ENCODE data around the gene CACNA1C.

The CACNA1C gene

DNA sequence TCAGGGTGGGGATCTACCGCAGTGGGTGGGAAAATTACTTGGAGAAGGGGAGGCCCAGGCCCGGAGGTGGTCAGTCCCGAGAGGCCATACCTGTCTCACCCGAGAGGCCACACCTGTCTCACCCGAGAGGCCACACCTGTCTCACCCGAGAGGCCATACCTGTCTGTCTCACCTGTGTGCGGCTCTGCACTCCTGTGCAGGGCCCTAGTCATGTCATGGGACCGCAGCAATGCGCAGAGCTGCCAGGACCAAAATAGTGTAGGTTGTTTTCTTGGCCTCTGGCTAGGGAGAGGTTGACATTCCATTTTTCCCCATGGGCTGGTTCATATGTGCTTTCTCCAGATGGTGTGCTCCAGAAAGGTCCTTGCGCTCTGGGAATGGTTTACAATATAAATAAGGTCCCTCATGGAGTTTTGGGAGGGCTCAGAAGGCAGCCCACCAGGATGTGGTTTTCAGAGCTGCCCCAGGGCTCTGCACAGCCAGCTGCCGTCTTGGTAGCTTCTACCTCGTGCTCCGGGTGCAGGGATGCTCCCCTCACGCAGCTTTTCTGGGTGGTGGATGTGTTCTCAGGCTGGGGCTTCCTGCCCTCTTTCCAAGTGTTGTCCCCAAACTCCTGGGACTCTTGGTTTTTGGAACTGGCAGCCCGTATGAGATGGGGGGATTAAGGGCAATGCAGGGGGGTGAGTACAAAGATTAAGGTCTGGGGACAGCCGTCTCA is 58.2 kb downstream of the CACNA1C start:
- H3K9me3 ChIP-seq (replicated peaks in 1 of 11): peaks cover 0 to 5% (median 3%) of the 10 kb centered on the region in 11 experiments; a peak in 7 of 22 replicates
- peaks cover 0 to 5% (median 0%) of the 10 kb centered on the region in 10 experiments; a peak in 2 of 20 replicates for H3K4me1 ChIP-seq
- no peak overlapping the region for H3K9ac ChIP-seq
- H3K36me3 ChIP-seq: no peaks in the 10 kb centered on the region
- no peaks in the 10 kb centered on the region; a peak in 2 of 22 replicates for H4K20me1 ChIP-seq
- TF ChIP-seq Cebpa-rat (IDR thresholded peaks at IDR 0.05): no peak
- no peak overlapping the region for H3K4me3 ChIP-seq
- no peak overlapping the region; a peak in 1 of 22 replicates for H3K4me2 ChIP-seq
- no peak overlapping the region for H3K27ac ChIP-seq
- no peaks in the 10 kb centered on the region for H3K27me3 ChIP-seq

DNA sequence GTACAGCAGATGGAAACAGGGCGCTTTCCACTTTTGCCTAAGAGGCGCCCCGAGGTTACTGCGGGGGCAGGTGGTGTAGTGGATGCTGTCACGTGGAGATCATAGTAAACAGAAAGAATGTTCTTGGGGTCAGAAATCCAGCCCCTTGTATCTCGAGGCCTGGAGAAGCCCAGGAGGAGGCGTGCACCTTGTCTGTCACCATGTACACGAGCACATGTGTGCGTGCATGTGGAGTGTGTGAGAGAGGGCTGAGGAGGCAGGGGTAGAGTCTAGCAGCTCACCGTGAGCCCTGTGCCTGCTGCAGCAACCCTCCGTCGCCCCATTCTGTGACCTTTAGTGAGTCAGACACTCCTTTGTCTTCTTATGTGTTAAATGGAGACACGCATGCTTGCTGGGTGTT is 59.0 kb downstream of the CACNA1C start:
- H3K36me3 ChIP-seq: no peaks in the 10 kb centered on the region
- H4K20me1 ChIP-seq: no peaks in the 10 kb centered on the region; a peak in 2 of 22 replicates
- H3K9ac ChIP-seq: no peak overlapping the region
- no peak overlapping the region for H3K27ac ChIP-seq
- peaks cover 0 to 5% (median 0%) of the 10 kb centered on the region in 10 experiments; a peak in 2 of 20 replicates for H3K4me1 ChIP-seq
- H3K4me3 ChIP-seq: no peak overlapping the region
- no peak overlapping the region for H3K4me2 ChIP-seq
- H3K27me3 ChIP-seq: no peaks in the 10 kb centered on the region
- H3K9me3 ChIP-seq (replicated peaks in 1 of 11): no peaks in the 10 kb centered on the region
- TF ChIP-seq Cebpa-rat (IDR thresholded peaks at IDR 0.05): no peak

DNA sequence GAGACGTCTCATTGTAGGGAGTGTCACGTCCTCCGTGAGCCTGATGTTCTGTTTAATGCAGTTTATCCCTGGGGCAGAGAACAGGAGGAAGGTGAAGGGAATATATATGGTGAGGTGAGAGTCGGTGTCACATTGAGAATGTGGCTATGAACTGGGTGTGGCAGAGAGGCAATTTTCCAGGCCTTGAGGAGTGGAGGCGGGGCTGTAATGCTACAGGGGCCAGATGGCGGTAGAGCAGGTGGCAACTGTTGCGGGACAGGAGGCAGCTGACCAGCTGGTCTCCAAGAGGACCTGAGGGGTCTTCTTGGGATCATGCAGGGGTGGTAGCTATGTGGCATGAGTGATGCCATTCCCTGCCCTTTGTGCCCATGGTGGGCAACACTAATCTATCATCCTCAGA is 59.6 kb downstream of the CACNA1C start:
- H3K9me3 ChIP-seq (replicated peaks in 1 of 11): no peaks in the 10 kb centered on the region
- no peaks in the 10 kb centered on the region for H3K27me3 ChIP-seq
- H3K4me1 ChIP-seq: peaks cover 0 to 5% (median 0%) of the 10 kb centered on the region in 10 experiments; a peak in 2 of 20 replicates
- no peaks in the 10 kb centered on the region for H3K36me3 ChIP-seq
- no peak overlapping the region for H3K27ac ChIP-seq
- no peak overlapping the region for H3K4me2 ChIP-seq
- no peaks in the 10 kb centered on the region; a peak in 2 of 22 replicates for H4K20me1 ChIP-seq
- TF ChIP-seq Cebpa-rat (IDR thresholded peaks at IDR 0.05): no peak
- no peak overlapping the region for H3K9ac ChIP-seq
- H3K4me3 ChIP-seq: no peak overlapping the region

DNA sequence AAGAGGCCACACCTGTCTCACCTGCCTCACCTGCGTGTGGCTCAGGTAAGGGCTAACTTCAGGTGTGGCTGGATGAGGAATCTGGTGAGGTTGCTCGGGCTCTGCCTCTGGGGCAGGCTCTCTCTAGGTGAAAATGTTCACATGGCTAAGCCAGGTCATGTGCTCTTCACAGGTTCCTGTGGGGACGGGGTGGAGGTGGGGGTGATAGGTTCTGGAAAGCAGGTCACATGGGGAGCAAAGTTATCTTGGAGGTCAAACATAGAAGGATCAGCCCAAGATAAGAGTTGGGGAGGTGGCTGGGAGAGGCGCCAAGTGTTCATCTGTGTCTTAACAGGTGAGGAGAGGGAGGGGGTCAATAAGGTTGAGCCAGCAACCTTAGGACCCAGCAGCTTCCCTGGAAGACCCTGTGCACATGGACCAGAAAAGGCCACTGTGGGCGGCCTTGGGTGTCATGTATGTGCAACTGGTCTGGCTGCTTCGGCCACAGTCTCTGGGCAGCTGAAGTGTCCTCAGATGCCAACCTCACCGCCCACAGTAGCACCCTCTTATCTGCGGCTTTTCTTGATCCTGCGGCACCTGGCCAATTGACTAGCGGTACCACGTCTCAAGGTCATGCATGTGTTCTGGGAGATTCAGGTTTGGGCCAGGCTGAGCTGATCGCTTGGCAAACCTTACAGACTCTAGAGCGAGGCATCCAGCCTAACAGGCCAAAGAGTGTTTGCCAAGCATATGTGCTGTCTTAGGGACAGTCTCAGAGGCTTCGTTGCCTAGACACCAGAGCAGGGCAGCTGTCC is 60.5 kb downstream of the CACNA1C start:
- Histone ChIP-seq H3K9me3 (replicated peaks in 1 of 11) (no peaks in the 10 kb centered on the region), H4K20me1 (no peaks in the 10 kb centered on the region; a peak in 2 of 22 replicates), H3K27me3 (no peaks in the 10 kb centered on the region), H3K27ac (no peak overlapping the region), H3K4me1 (peaks cover 0 to 5% (median 0%) of the 10 kb centered on the region in 10 experiments; a peak in 2 of 20 replicates), H3K36me3 (no peaks in the 10 kb centered on the region), H3K4me2 (no peak overlapping the region), H3K4me3 (no peak overlapping the region), H3K9ac (no peak overlapping the region)
- TF ChIP-seq Cebpa-rat (IDR thresholded peaks at IDR 0.05): no peak

DNA sequence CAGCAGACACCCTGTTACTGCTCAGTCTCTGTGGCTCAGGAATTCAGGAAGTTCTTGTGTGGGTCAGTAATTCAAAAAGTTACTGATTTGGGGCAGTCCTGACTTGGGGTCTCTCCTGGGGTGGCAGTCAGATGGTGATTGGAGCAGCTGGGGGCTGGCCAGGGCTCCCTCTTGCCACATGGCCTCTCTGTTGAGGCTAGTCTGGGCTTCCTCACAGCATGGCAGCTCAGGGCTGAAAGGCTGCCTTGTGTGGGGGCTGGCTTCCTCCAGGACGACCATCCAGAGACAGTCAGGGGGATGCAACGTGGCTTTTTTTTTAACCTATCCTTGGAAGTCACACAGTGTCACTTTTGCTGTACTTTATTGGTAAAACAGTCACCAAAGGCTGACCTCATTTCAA is 61.3 kb downstream of the CACNA1C start:
- no peak for TF ChIP-seq Cebpa-rat (IDR thresholded peaks at IDR 0.05)
- no peaks in the 10 kb centered on the region for H3K36me3 ChIP-seq
- H3K4me2 ChIP-seq: no peak overlapping the region
- no peaks in the 10 kb centered on the region for H3K27me3 ChIP-seq
- no peaks in the 10 kb centered on the region; a peak in 2 of 22 replicates for H4K20me1 ChIP-seq
- no peak overlapping the region for H3K9ac ChIP-seq
- H3K9me3 ChIP-seq (replicated peaks in 1 of 11): no peaks in the 10 kb centered on the region
- peaks cover 0 to 5% (median 0%) of the 10 kb centered on the region in 10 experiments; a peak in 2 of 20 replicates for H3K4me1 ChIP-seq
- H3K4me3 ChIP-seq: no peak overlapping the region
- no peak overlapping the region for H3K27ac ChIP-seq

DNA sequence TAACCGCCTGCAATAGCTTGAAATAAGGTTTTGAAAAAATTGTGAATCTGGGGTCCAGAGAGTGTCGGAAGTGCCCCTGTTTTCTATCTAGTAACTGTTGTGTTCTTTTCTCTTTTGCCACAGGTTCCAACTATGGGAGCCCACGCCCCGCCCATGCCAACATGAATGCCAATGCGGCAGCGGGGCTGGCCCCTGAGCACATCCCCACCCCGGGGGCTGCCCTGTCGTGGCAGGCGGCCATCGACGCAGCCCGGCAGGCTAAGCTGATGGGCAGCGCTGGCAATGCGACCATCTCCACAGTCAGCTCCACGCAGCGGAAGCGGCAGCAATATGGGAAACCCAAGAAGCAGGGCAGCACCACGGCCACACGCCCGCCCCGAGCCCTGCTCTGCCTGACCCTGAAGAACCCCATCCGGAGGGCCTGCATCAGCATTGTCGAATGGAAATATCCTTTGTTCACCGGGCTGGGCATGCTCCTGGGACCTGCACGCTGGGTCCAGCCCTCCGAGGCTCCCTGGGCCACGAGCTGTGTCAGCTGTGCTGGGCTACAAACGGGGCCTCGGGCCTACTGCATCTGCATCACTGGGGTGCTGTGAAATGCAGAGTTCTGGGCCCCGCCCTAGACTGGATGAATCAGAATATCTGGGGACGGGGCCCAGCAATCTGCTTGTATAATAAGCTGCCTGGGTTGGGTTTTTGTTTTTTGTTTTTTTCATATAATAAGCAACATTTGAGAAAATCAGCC is 62.5 kb downstream of the CACNA1C start:
- no peaks in the 10 kb centered on the region for H3K27me3 ChIP-seq
- no peak for TF ChIP-seq Cebpa-rat (IDR thresholded peaks at IDR 0.05)
- no peak overlapping the region for H3K9ac ChIP-seq
- no peaks in the 10 kb centered on the region; a peak in 1 of 22 replicates for H4K20me1 ChIP-seq
- H3K9me3 ChIP-seq (replicated peaks in 1 of 11): no peaks in the 10 kb centered on the region
- no peak overlapping the region for H3K4me3 ChIP-seq
- no peak overlapping the region for H3K4me2 ChIP-seq
- peaks cover 0 to 5% (median 0%) of the 10 kb centered on the region in 10 experiments; a peak in 2 of 20 replicates for H3K4me1 ChIP-seq
- H3K36me3 ChIP-seq: no peaks in the 10 kb centered on the region
- no peak overlapping the region for H3K27ac ChIP-seq

DNA sequence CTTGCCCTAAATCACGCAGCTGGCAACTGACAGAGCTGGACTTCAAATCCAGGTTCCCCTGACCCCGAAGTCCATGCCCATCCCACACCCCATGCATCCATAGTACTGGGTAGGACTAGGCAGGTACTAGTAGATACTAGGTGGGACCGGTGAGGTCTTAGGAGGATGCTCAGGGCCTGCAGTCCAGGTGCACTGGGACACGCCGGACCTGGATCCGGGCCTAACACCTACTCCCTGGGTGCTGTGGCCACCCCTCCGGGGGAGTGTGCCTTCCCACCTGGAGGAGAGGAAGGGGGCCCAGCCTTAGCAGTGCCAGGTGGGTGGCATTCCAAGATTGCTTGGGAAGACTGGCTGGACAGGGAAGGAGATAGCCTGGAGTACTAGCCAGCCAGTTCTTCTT is 64.8 kb downstream of the CACNA1C start:
- no peaks in the 10 kb centered on the region for H3K27me3 ChIP-seq

DNA sequence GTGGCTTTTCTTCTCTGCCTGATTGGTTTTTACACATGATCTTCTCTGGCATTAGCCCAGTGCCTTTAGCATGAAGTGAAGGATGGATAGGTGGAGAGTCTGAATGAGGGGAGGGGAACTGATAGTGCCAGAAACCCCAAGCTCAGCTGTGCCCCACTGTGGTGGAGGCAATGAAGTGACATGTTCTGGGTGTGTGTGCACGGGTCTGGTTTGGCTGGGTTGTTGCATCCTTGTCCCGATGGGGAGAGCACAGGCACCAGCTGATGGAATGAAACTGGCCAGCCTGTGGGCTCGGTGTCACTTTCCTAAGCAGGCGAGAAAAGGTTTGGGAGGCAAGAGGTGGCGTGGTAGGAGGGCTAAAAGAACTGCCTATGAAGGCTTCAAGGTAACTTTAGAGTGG is 65.3 kb downstream of the CACNA1C start:
- Histone ChIP-seq H4K20me1 (no peaks in the 10 kb centered on the region), H3K27me3 (no peaks in the 10 kb centered on the region), H3K36me3 (no peaks in the 10 kb centered on the region), H3K27ac (no peak overlapping the region), H3K9ac (no peak overlapping the region), H3K4me3 (no peak overlapping the region), H3K4me2 (no peak overlapping the region), H3K9me3 (replicated peaks in 1 of 11) (no peaks in the 10 kb centered on the region), H3K4me1 (no peaks in the 10 kb centered on the region)
- no peak for TF ChIP-seq Cebpa-rat (IDR thresholded peaks at IDR 0.05)

More for the DNA sequence above, 64.8 kb downstream of the CACNA1C start:
- TF ChIP-seq Cebpa-rat (IDR thresholded peaks at IDR 0.05): no peak
- Histone ChIP-seq H3K9me3 (replicated peaks in 1 of 11) (no peaks in the 10 kb centered on the region), H3K4me1 (no peaks in the 10 kb centered on the region), H4K20me1 (no peaks in the 10 kb centered on the region), H3K27ac (no peak overlapping the region), H3K4me3 (no peak overlapping the region), H3K36me3 (no peaks in the 10 kb centered on the region), H3K9ac (no peak overlapping the region), H3K4me2 (no peak overlapping the region)
